ENCODE measurements around the gene UBE2L3. TPM values are rescaled to one million over a fixed set of nuclear protein-coding genes. Genes with fewer than 3 reads are reported as not detected.
A peak's percentile ranks its signal among the peaks of the same experiment; 100 is the strongest.
"Not testable (repeated sequence)": the region's sequence is repeated elsewhere in the genome, so short reads cannot be mapped to it uniquely, and the experiment has no call there.

UBE2L3 gene
- total RNA-seq, 4 donors from 2014 or later: 42.1 to 69.7 (median 50.1) TPM

GRCh38 chr22:21606775-21607174, 39.3 kb downstream of the UBE2L3 start:
- Histone ChIP-seq H3K4me3 (no peak overlapping the region), H3K27me3 (no peaks in the 10 kb centered on the region), H3K36me3 (peaks cover 0 to 17% (median 0%) of the 10 kb centered on the region in 3 donors), H3K9me3 (no peaks in the 10 kb centered on the region), H3K27ac (no peak overlapping the region), H3K4me1 (peaks cover 0 to 11% (median 0%) of the 10 kb centered on the region in 4 donors)
- no peak for TF ChIP-seq POLR2A (IDR thresholded peaks at IDR 0.05)
- TF ChIP-seq, protein P1, sequence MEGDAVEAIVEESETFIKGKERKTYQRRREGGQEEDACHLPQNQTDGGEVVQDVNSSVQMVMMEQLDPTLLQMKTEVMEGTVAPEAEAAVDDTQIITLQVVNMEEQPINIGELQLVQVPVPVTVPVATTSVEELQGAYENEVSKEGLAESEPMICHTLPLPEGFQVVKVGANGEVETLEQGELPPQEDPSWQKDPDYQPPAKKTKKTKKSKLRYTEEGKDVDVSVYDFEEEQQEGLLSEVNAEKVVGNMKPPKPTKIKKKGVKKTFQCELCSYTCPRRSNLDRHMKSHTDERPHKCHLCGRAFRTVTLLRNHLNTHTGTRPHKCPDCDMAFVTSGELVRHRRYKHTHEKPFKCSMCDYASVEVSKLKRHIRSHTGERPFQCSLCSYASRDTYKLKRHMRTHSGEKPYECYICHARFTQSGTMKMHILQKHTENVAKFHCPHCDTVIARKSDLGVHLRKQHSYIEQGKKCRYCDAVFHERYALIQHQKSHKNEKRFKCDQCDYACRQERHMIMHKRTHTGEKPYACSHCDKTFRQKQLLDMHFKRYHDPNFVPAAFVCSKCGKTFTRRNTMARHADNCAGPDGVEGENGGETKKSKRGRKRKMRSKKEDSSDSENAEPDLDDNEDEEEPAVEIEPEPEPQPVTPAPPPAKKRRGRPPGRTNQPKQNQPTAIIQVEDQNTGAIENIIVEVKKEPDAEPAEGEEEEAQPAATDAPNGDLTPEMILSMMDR (IDR thresholded peaks at IDR 0.05): no peak
- no peak for DNase-seq

- DNase-seq, H3K9me3 ChIP-seq, H3K27me3 ChIP-seq, H3K27ac ChIP-seq, H3K4me3 ChIP-seq: not testable (repeated sequence)
- Histone ChIP-seq H3K4me1 (peaks cover 0 to 11% (median 0%) of the 10 kb centered on the region in 4 donors), H3K36me3 (peaks cover 0 to 42% (median 0%) of the 10 kb centered on the region in 3 donors)
Measured at GRCh38 chr22:21609556-21610157, 42.1 kb downstream of the UBE2L3 start.

GRCh38 chr22:21611210-21611977, 43.9 kb downstream of the UBE2L3 start:
- H3K27ac ChIP-seq: no peak overlapping the region
- no peaks in the 10 kb centered on the region for H3K27me3 ChIP-seq
- H3K36me3 ChIP-seq: peaks cover 0 to 51% (median 0%) of the 10 kb centered on the region in 3 donors
- no peak for DNase-seq
- TF ChIP-seq, protein P1 (IDR thresholded peaks at IDR 0.05): no peak
- TF ChIP-seq POLR2A (IDR thresholded peaks at IDR 0.05): no peak
- no peak overlapping the region for H3K4me3 ChIP-seq
- no peaks in the 10 kb centered on the region for H3K9me3 ChIP-seq
- H3K4me1 ChIP-seq: peaks cover 0 to 6% (median 0%) of the 10 kb centered on the region in 4 donors

GRCh38 chr22:21612858-21613257, 45.3 kb downstream of the UBE2L3 start:
- TF ChIP-seq, protein P1 (IDR thresholded peaks at IDR 0.05): peak in 1 of 6 experiments; percentile 5
- TF ChIP-seq POLR2A (IDR thresholded peaks at IDR 0.05): no peak
- no peak for DNase-seq
- Histone ChIP-seq H3K4me1 (no peaks in the 10 kb centered on the region), H3K27ac (no peak overlapping the region), H3K9me3 (no peaks in the 10 kb centered on the region), H3K36me3 (peaks cover 0 to 51% (median 0%) of the 10 kb centered on the region in 3 donors), H3K4me3 (no peak overlapping the region), H3K27me3 (no peaks in the 10 kb centered on the region)

DNA sequence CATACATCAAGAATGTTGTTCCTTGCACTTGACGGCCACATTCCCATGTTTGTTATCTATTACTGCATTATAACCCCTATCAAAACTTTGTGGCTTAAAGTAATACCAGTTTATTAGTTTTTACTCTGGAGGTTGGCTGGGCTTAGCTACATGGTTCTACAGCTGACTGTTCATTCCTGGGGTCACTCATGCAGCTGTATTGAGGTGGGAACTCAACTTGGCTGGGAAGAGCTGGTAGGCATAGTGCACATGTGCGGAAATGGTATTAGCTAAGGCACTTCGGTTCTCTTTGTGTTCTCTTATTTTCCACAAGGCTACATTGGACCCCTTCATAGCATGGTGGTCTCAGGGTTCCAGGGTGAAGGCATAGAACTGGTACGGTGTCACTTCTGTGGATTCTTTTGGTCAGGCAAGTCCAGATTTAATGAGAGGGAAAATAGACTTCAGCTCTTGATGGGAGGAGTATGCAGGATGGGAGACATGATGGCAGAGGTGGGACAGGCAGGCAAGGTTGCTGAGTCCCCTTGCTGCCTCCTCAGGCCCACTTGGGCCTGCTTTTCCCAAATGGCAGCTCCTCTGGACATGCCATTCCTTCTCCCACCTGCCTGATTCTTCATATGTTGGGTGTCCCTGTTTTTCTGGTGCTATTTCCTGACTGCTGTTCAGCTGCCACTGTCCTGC, 46.2 kb downstream of the UBE2L3 start:
- Histone ChIP-seq H3K9me3 (no peaks in the 10 kb centered on the region), H3K27me3 (no peaks in the 10 kb centered on the region), H3K4me1 (no peaks in the 10 kb centered on the region), H3K36me3 (peaks cover 0 to 51% (median 0%) of the 10 kb centered on the region in 3 donors), H3K4me3 (no peak overlapping the region), H3K27ac (no peak overlapping the region)
- DNase-seq: no peak
- TF ChIP-seq, protein P1 (IDR thresholded peaks at IDR 0.05): no peak
- TF ChIP-seq POLR2A (IDR thresholded peaks at IDR 0.05): no peak

- no peak for TF ChIP-seq POLR2A (IDR thresholded peaks at IDR 0.05)
- TF ChIP-seq, protein P1 (IDR thresholded peaks at IDR 0.05): no peak
- no peak for DNase-seq
- Histone ChIP-seq H3K9me3 (no peaks in the 10 kb centered on the region), H3K36me3 (peaks cover 0 to 46% (median 0%) of the 10 kb centered on the region in 3 donors), H3K4me1 (no peaks in the 10 kb centered on the region), H3K4me3 (no peak overlapping the region), H3K27ac (no peak overlapping the region), H3K27me3 (no peaks in the 10 kb centered on the region)
Measured at GRCh38 chr22:21615731-21616130, 48.2 kb downstream of the UBE2L3 start.

- peaks cover 0 to 42% (median 0%) of the 10 kb centered on the region in 3 donors for H3K36me3 ChIP-seq
- not testable (repeated sequence) for H3K27ac ChIP-seq
Measured at GRCh38 chr22:21617337-21617736, 49.8 kb downstream of the UBE2L3 start.

More at GRCh38 chr22:21617337-21617736, 49.8 kb downstream of the UBE2L3 start:
- H3K4me1 ChIP-seq, H3K27me3 ChIP-seq, DNase-seq, H3K4me3 ChIP-seq, H3K9me3 ChIP-seq: not testable (repeated sequence)
